GM12875 (cell line): ENCODE results near the gene NFATC1.

ENCODE experiments used
- H3K4me3 ChIP-seq: one replicate; pipeline ENCODE4 v1.5.1; 2011; ENCODE audit warnings: low read depth, low read length, control low read depth
- TF ChIP-seq, protein P1 (sequence below): IDR thresholded peaks from 2 replicates; pipeline ENCODE4 v1.5.1; 2011; ENCODE audit warnings: low read depth, mild to moderate bottlenecking, control low read depth, inconsistent platforms, low read length, moderate library complexity, borderline replicate concordance; ENCODE audit not compliant: insufficient read depth

The NFATC1 gene

GRCh38 chr18:79555885-79556284, 160.2 kb downstream of the NFATC1 start:
- TF ChIP-seq, protein P1, sequence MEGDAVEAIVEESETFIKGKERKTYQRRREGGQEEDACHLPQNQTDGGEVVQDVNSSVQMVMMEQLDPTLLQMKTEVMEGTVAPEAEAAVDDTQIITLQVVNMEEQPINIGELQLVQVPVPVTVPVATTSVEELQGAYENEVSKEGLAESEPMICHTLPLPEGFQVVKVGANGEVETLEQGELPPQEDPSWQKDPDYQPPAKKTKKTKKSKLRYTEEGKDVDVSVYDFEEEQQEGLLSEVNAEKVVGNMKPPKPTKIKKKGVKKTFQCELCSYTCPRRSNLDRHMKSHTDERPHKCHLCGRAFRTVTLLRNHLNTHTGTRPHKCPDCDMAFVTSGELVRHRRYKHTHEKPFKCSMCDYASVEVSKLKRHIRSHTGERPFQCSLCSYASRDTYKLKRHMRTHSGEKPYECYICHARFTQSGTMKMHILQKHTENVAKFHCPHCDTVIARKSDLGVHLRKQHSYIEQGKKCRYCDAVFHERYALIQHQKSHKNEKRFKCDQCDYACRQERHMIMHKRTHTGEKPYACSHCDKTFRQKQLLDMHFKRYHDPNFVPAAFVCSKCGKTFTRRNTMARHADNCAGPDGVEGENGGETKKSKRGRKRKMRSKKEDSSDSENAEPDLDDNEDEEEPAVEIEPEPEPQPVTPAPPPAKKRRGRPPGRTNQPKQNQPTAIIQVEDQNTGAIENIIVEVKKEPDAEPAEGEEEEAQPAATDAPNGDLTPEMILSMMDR, result no peak

DNA sequence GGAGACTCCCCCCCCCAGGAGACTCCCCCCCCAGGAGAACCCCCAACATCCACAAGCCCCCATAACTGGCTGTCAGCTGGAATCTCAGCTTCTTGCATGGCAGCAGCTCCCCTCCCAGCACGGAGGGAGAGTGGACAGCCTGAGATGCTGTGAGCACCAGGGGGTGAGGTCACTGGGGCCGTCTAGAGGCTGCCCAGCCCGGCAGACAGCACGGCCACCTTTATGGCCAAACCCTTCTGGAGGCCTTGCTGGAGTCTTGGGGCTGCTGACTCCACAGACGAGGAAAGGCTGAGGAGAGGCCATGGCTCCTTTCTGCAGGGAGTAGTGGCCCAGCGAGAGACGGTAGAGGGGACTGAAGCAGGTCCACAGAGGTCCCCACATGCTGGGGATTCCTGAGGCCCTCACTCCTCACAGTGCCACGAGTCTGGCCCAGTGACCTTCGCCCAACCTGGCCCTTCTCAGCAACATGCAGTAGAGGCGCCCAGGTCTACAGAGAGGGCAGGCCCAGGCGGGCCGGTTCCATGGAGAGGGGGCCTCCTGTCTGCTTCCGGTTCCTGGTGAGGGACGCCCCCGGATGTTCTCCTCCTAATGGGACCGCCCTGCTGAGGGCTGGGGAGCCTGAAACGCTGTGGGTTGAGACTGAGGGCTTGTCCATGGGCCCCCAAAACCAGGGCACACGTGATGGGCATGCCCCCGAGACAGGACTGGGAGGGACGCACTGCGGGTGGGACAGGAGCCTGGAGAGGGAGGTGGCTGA, 161.3 kb downstream of the NFATC1 start:
- H3K4me3 ChIP-seq, result no peak overlapping the region
- TF ChIP-seq, protein P1, result no peak

More at GRCh38 chr18:79555885-79556284, 160.2 kb downstream of the NFATC1 start:
- H3K4me3 ChIP-seq, result no peak overlapping the region

DNA sequence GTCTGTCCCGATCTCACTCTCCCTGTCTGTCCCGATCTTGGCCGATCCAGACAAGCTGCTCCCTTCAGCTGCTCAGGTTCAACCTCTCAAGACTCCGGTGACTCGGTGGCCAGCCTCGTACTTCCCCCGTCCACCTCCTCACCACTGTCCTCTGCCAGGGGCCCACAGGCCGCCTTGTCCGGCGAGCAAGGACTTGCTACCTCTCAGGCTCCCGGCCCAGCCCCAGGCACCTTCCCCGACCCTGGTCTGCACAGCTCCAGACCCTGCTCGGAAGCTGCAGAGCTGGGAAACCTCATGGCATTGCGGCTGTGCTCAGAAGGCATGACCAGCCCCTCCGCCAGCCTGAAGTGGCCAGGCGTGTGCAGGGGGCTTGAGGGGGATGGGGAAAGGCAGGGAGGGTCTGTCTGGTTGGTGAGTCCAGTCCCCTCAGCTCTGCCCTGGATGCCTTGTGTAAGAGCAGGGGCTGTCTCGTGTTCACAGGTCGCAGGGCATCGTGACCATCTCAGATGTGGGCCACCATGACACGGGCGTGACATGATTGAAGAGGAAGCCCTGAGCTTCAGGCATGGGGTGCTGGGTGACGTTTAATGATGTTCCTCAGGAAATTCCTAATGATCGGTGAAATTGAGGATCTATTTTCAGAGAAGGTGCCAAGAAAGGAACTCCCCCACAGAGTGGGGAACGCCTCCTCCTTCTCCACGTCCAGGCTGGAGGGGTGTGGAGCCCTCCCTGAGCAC, 162.6 kb downstream of the NFATC1 start:
- H3K4me3 ChIP-seq, result no peak overlapping the region
- TF ChIP-seq, protein P1, result no peak

DNA sequence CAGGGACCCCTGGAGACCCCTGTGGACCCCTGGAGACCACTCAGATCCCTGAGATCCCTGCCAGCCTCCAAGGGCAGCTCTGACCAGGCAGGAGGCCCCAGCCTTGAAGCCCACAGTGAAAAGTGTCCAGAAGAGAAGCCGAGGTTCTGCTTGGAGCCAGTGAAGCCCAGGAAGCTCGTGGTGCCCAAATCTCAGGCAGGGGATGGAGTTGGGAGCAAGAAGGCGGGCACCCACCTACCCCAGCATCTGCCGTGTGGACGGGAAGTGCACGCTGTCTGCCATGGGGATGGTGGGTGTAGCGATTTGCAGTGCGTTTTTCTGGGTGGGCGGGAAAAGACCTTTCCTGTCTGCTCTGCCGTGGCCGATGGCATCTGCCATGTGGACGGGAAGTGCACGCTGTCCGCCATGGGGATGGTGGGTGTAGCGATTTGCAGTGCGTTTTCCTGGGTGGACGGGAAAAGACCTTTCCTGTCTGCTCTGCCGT, 163.2 kb downstream of the NFATC1 start:
- no peak overlapping the region for H3K4me3 ChIP-seq
- TF ChIP-seq, protein P1, result no peak

GRCh38 chr18:79559436-79559835, 163.7 kb downstream of the NFATC1 start:
- TF ChIP-seq, protein P1, result no peak
- H3K4me3 ChIP-seq, result no peak overlapping the region

- TF ChIP-seq, protein P1, result no peak
- no peak overlapping the region for H3K4me3 ChIP-seq
Observed at GRCh38 chr18:79560042-79560860, 164.5 kb downstream of the NFATC1 start.
